ENCODE data around the gene SMIM30.

The SMIM30 gene

DNA sequence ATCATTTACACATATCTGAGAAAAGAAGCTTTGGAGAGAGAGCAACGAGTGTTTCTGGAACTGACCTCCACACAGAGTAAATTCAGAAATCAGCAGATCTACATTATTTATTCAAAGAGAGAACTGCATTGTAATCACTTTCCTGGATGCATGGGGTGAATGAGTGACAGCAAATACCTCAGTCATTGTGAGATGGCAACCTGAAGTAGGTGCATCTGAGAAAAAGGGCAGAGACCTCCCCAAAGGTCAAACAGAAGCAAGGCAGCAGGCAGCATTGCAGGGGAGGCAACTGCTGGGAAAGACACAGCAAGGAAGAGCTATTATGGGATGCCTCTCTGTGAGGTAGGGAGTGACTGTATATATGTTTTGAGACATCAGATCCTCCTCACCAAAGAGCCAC lies 26.5 kb upstream of the SMIM30 start:
- DNase-seq (ENCODE audit: low spot score), result no peak
- CTCF ChIA-PET, result no interaction called here
- POLR2A ChIA-PET (ENCODE audit: low non-redundant PET), result no interaction called here
- no peak overlapping the region for H3K27ac ChIP-seq
- TF ChIP-seq, protein P1, sequence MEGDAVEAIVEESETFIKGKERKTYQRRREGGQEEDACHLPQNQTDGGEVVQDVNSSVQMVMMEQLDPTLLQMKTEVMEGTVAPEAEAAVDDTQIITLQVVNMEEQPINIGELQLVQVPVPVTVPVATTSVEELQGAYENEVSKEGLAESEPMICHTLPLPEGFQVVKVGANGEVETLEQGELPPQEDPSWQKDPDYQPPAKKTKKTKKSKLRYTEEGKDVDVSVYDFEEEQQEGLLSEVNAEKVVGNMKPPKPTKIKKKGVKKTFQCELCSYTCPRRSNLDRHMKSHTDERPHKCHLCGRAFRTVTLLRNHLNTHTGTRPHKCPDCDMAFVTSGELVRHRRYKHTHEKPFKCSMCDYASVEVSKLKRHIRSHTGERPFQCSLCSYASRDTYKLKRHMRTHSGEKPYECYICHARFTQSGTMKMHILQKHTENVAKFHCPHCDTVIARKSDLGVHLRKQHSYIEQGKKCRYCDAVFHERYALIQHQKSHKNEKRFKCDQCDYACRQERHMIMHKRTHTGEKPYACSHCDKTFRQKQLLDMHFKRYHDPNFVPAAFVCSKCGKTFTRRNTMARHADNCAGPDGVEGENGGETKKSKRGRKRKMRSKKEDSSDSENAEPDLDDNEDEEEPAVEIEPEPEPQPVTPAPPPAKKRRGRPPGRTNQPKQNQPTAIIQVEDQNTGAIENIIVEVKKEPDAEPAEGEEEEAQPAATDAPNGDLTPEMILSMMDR (conservative IDR thresholded peaks at IDR 0.05; ENCODE audit: low read depth), result no peak

DNA sequence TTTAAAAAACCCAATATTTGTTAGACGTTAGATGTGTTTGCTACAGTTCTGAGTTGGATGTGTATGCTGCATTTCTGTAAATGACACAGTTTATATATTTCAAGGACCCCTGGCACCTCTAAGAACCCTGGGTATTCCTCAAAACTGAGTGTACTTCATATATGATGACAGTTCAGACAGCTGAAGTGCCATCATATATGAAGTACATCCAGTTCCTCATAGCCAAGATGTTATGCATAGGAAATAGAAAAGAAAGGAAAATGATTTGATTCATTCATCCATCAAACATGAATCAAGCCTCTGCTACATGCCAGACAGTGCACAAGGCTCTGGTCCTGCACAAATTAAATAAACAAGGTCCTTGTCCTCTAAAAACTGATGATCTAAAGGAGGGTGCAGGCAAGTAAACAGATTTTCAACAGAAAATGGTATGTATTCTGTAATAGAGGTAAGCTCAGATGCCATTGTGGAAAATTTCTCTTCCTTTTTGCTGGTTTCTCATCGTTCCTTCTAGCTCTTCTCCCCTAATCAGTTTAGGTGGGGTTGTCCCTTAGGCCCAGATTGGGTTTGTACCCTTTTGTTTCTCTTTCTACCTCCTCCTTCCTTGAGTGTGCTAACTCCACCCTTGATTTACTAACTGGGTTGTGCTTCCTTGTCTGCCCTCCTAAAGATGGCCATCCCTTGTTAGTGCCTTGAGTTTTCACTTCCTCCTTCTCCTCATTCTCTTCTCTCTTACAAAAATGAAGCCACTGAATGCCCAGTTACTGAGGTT lies 25.3 kb upstream of the SMIM30 start:
- CTCF ChIA-PET, result interaction anchor here (0.6 kb wide), 3 partner anchors 11 to 138 kb away, joined by 3 read pairs; no protein-coding TSS in a partner anchor
- TF ChIP-seq, protein P1 (conservative IDR thresholded peaks at IDR 0.05; ENCODE audit: low read depth), result no peak
- no peak for DNase-seq (ENCODE audit: low spot score)
- POLR2A ChIA-PET (ENCODE audit: low non-redundant PET), result no interaction called here
- H3K27ac ChIP-seq, result no peak overlapping the region

DNA sequence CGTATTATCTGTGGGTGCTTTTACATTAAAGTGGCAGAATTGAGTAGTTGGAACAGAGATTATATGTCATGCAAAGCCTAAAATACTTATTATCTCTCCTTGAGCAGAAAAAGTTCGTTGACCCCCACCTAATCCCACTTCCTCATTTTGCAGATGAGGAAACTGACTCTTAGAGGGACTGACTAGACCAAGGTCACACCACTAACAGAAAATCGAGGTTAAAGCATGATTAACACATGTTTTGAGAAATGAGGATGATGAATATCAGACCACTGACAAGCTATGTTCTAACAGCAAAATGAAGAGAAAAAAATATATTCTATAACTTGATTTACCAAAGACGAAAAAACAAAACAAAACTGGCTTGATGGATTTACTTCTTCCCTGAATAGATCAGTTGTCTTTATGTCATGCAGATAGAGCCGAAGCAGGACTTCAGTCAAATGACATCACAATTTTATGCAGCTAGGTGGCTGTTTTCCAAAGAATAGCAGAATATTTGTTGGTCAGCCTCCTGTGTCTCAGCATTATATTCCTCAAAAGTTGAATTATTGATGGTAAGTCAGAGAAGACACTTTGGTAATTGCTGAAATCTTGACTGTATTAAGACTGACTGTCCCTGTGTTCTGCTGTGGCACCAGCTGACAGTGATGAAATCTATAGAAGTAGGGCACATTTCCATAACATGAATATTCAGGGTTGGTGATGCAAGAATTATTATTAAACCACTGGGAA lies 24.2 kb upstream of the SMIM30 start:
- ChIA-PET POLR2A (ENCODE audit: low non-redundant PET) (no interaction called here), CTCF (interaction anchor here (0.5 to 0.6 kb wide), 2 partner anchors 81 to 466 kb away, joined by 3 to 4 read pairs; no protein-coding TSS in a partner anchor)
- TF ChIP-seq, protein P1 (conservative IDR thresholded peaks at IDR 0.05; ENCODE audit: low read depth), result no peak
- DNase-seq (ENCODE audit: low spot score), result no peak
- no peak overlapping the region for H3K27ac ChIP-seq

DNA sequence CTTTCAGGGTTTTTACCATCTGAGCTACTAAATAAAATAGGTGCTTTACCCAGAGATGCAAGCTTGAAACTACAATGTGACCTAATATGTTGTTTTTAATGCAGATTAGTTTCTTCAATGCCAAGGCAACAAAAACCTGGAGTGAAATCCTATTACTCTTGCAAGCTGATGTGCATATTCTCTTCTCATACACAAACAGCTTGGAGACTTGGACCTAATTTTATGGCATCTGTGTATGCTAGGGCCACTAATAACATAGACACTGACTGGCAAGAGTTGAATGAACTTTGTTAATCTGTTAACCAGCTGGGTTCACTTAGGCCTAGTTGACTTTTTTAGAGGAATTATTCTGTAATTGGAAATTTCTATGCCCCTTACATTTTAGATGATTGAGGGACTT lies 23.4 kb upstream of the SMIM30 start:
- POLR2A ChIA-PET (ENCODE audit: low non-redundant PET), result no interaction called here
- H3K27ac ChIP-seq, result no peak overlapping the region
- CTCF ChIA-PET, result interaction anchor here (0.5 kb wide), 1 partner anchor 82 kb away, joined by 4 read pairs; no protein-coding TSS in a partner anchor
- DNase-seq (ENCODE audit: low spot score), result no peak
- TF ChIP-seq, protein P1 (conservative IDR thresholded peaks at IDR 0.05; ENCODE audit: low read depth), result no peak

DNA sequence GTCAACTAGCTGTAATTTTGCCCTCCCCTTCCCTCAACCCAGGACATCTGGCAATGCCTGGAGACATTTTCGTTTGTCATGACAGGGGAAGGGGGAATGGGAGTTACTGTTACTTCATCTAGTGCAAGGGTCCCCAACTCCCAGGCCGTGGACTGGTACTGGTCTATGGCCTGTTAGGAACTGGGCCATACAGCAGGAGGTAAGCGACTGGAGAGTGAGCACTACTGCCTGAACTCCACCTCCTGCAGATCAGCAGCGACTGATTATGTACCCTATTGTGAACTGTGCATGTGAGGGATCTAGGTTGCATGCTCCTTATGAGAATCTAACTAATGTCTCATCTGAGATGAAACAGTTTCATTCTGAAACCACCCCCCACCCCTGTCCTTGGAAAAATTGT lies 22.6 kb upstream of the SMIM30 start:
- ChIA-PET CTCF (interaction anchor here (0.6 kb wide), 1 partner anchor 21 kb away, joined by 3 read pairs; no protein-coding TSS in a partner anchor), POLR2A (ENCODE audit: low non-redundant PET) (no interaction called here)
- DNase-seq (ENCODE audit: low spot score), result no peak
- H3K27ac ChIP-seq, result no peak overlapping the region
- TF ChIP-seq, protein P1 (conservative IDR thresholded peaks at IDR 0.05; ENCODE audit: low read depth), result no peak

DNA sequence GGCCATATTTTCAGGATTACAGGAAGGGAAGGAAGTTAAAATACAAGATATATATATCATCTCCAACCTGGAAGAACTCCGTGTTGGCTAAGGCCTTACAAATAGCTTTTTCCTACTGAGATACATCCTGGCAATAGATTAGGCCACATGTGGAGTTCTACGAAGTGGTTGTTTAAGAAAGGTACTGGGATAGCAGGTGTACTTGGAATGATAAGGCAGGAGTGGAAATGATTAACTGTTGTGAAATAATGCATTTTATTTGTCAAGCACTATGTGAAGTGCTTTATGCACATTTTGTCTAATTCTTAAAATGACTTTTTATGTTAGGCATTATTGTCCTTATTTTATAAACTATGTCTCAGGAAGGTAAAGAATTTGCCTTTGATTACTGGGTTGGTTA lies 18.9 kb upstream of the SMIM30 start:
- TF ChIP-seq, protein P1 (conservative IDR thresholded peaks at IDR 0.05; ENCODE audit: low read depth), result no peak
- CTCF ChIA-PET, result no interaction called here
- no peak overlapping the region for H3K27ac ChIP-seq
- POLR2A ChIA-PET (ENCODE audit: low non-redundant PET), result no interaction called here
- DNase-seq (ENCODE audit: low spot score), result no peak
